Neural cell (in vitro differentiated cells): ENCODE data around the gene ZMYM1.

Experiments used
- CTCF ChIP-seq: fragments of 450-650 bp; IDR thresholded peaks from 2 replicates; pipeline ENCODE4 v1.5.1; 2014; ENCODE audit warnings: antibody characterized with exemption, mild to moderate bottlenecking, moderate library complexity; ENCODE audit not compliant: poor library complexity, severe bottlenecking
- EP300 ChIP-seq: fragments of 450-650 bp; conservative IDR thresholded peaks from 2 replicates; pipeline ENCODE4 v1.6.1; 2014; ENCODE audit warnings: antibody characterized with exemption, mild to moderate bottlenecking, moderate library complexity; ENCODE audit not compliant: poor library complexity, severe bottlenecking
- EZH2 ChIP-seq: fragments of 200-600, 300-800 bp; shearing (Covaris generic), sonication (generic); IDR thresholded peaks from 2 replicates; pipeline ENCODE4 v1.6.1; 2014; ENCODE audit warnings: antibody characterized with exemption, low read length, borderline replicate concordance, mild to moderate bottlenecking; ENCODE audit not compliant: insufficient read depth, poor library complexity, severe bottlenecking
- POLR2AphosphoS5 ChIP-seq: IDR thresholded peaks from 2 replicates; pipeline ENCODE4 v1.6.1; 2012

- TF ChIP-seq EP300 (no peak), CTCF (no peak), POLR2AphosphoS5 (no peak), EZH2 (no peak)
Measured at GRCh38 chr1:35030338-35030737, 48.8 kb upstream of the ZMYM1 start.
